OCI-LY7 (cell line): ENCODE measurements around the gene DCTN3. TPM values are rescaled to one million over a fixed set of nuclear protein-coding genes. Genes with fewer than 3 reads are reported as not detected.

ENCODE experiments used
- BruUV-seq: library from RNA; stranded (reverse); fragments of 400-500 nt; replicated peaks from 2 replicates; lab custom pipeline; 2021; lab: Mats Ljungman, UMichigan
- CTCF ChIA-PET: fragments of 300-600 bp; sonication (Branson Sonifier 250); formaldehyde crosslinking; loops from one replicate; lab custom pipeline; 2022; ENCODE audit warnings: antibody characterized with exemption; ENCODE audit not compliant: unreplicated experiment; lab: Charles Lee
- POLR2A ChIA-PET: fragments of 300-600 bp; sonication (Branson Sonifier 250); formaldehyde crosslinking; loops from one replicate; lab custom pipeline; 2022; ENCODE audit warnings: antibody characterized with exemption; lab: Charles Lee
- DNase-seq: peaks from one replicate; pipeline ENCODE4 v3.0.0-alpha.2; 2015; ENCODE audit warnings: low spot score
- H2AFZ ChIP-seq: fragments of 200-600 bp; sonication (generic), shearing (Covaris generic); 2 replicates; pipeline ENCODE4 v1.6.1; 2014; ENCODE audit warnings: mild to moderate bottlenecking, antibody characterized with exemption, low read length, moderate library complexity
- H3K27ac ChIP-seq: fragments of 200-600 bp; sonication (generic); 2 replicates; pipeline ENCODE4 v1.5.1; 2014; ENCODE audit warnings: mixed run types, low read depth, mild to moderate bottlenecking, moderate library complexity, low read length, inconsistent platforms; ENCODE audit not compliant: poor library complexity, severe bottlenecking
- H3K36me3 ChIP-seq: fragments of 200-600 bp; sonication (generic); 2 replicates; pipeline ENCODE4 v1.6.1; 2014; ENCODE audit warnings: mild to moderate bottlenecking, antibody characterized with exemption, low read length, moderate library complexity, mixed read lengths; ENCODE audit not compliant: insufficient read depth
- H3K4me1 ChIP-seq: fragments of 200-600 bp; sonication (generic); 2 replicates; pipeline ENCODE4 v1.5.1; 2014; ENCODE audit warnings: mild to moderate bottlenecking, low read length; ENCODE audit not compliant: insufficient read depth, poor library complexity, severe bottlenecking
- H3K4me2 ChIP-seq: fragments of 200-600 bp; sonication (generic); 2 replicates; pipeline ENCODE4 v1.6.1; 2014; ENCODE audit warnings: mild to moderate bottlenecking, low read length
- H3K4me3 ChIP-seq: fragments of 200-600 bp; sonication (generic); 2 replicates; pipeline ENCODE4 v1.5.1; 2014; ENCODE audit warnings: mild to moderate bottlenecking, low read depth, low read length; ENCODE audit not compliant: poor library complexity, severe bottlenecking
- H3K79me2 ChIP-seq: fragments of 200-600 bp; sonication (generic); 2 replicates; pipeline ENCODE4 v1.6.1; 2016; ENCODE audit warnings: low read depth, mild to moderate bottlenecking, low read length, moderate library complexity, mixed read lengths; ENCODE audit not compliant: insufficient read depth
- H3K9me2 ChIP-seq: fragments of 200-600 bp; sonication (generic); 2 replicates; pipeline ENCODE4 v1.6.1; 2016; ENCODE audit warnings: mild to moderate bottlenecking, low read length, mixed read lengths; ENCODE audit not compliant: insufficient read depth
- H3K9me3 ChIP-seq: fragments of 200-600 bp; sonication (generic); 2 replicates; pipeline ENCODE4 v1.6.1; 2014; ENCODE audit warnings: mild to moderate bottlenecking, mixed run types, low read length, mixed read lengths
- H4K20me1 ChIP-seq: fragments of 200-600 bp; sonication (generic); 2 replicates; pipeline ENCODE4 v1.6.1; 2014; ENCODE audit warnings: mild to moderate bottlenecking, antibody characterized with exemption, low read length, moderate library complexity, mixed read lengths; ENCODE audit not compliant: insufficient read depth
- EZH2phosphoT487 ChIP-seq: fragments of 200-600 bp; sonication (generic); IDR thresholded peaks from 2 replicates; pipeline ENCODE4 v1.6.1; 2018; ENCODE audit warnings: low read depth, borderline replicate concordance, mild to moderate bottlenecking, mixed run types, antibody characterized with exemption, low read length, moderate library complexity, mixed read lengths
- intact Hi-C: fragments of 100-400 bp; cut with micrococcal nuclease; formaldehyde crosslinking; loops from one replicate; pipeline ENCODE4 v1.10.0; 2022; ENCODE audit not compliant: unreplicated experiment
- total RNA-seq, 2 experiments: library from RNA; depleted of rRNA in 1 of 2; stranded (reverse); fragments of >200 nt in 1 of 2; shearing (Covaris generic) in 1 of 2; gene quantifications; 2 replicates each; pipeline ENCODE4 v1.2.3, GENCODE V29; 2014 to 2022
- TF ChIP-seq, protein P1 (sequence below): fragments of 200-600 bp; sonication (generic); conservative IDR thresholded peaks from 2 replicates; pipeline ENCODE4 v1.5.1; 2014; ENCODE audit warnings: mild to moderate bottlenecking, antibody characterized with exemption, low read length, moderate library complexity, mixed read lengths

Gene DCTN3
- total RNA-seq, 2 experiments from 2014 or later, result 79.7 to 84.2 TPM

- no peaks in the 10 kb centered on the region for H3K9me2 ChIP-seq
- peak overlapping the region; percentile 92 for H3K4me2 ChIP-seq
- H3K4me3 ChIP-seq, result peak overlapping the region; percentile 86
- intact Hi-C loops, result loop anchor here (1.0 kb wide), 1 partner anchor 8 kb away; the partner anchor contains the start of gene GALT
- TF ChIP-seq, protein P1, sequence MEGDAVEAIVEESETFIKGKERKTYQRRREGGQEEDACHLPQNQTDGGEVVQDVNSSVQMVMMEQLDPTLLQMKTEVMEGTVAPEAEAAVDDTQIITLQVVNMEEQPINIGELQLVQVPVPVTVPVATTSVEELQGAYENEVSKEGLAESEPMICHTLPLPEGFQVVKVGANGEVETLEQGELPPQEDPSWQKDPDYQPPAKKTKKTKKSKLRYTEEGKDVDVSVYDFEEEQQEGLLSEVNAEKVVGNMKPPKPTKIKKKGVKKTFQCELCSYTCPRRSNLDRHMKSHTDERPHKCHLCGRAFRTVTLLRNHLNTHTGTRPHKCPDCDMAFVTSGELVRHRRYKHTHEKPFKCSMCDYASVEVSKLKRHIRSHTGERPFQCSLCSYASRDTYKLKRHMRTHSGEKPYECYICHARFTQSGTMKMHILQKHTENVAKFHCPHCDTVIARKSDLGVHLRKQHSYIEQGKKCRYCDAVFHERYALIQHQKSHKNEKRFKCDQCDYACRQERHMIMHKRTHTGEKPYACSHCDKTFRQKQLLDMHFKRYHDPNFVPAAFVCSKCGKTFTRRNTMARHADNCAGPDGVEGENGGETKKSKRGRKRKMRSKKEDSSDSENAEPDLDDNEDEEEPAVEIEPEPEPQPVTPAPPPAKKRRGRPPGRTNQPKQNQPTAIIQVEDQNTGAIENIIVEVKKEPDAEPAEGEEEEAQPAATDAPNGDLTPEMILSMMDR, result no peak
- no peak for TF ChIP-seq EZH2phosphoT487
- no peaks in the 10 kb centered on the region for H3K9me3 ChIP-seq
- H4K20me1 ChIP-seq, result no peaks in the 10 kb centered on the region
- peaks cover 24% of the 10 kb centered on the region for H3K4me1 ChIP-seq
- DNase-seq, result no peak
- CTCF ChIA-PET, result interaction anchor here (0.9 to 4.5 kb wide), 3 partner anchors 9 to 27 kb away, joined by 4 to 35 read pairs (median 4); partner anchors contain the start of genes DCTN3 and GALT
- peaks cover 20% of the 10 kb centered on the region for H3K79me2 ChIP-seq
- H3K36me3 ChIP-seq, result peaks cover 21% of the 10 kb centered on the region; the same call in 1 of the 2 replicates
- POLR2A ChIA-PET, result interaction anchor here (0.6 to 7.3 kb wide), 10 partner anchors 9 to 516 kb away, joined by 3 to 66 read pairs (median 4); partner anchors contain the start of genes DCTN3, GALT and RPP25L
- H3K27ac ChIP-seq, result peak overlapping the region; percentile 48
- no TSS peak for BruUV-seq
- peak overlapping the region; percentile 86 for H2AFZ ChIP-seq
Observed at GRCh38 chr9:34638138-34638445, 17.8 kb upstream of the DCTN3 start.

GRCh38 chr9:34637356-34638137, 17.3 kb upstream of the DCTN3 start, which contains the start of gene SIGMAR1:
Gene SIGMAR1, minus strand, starts transcription at chr9:34637787. Its CDS starts 90 bp downstream, at chr9:34637697.
- Histone ChIP-seq H3K4me2 (peak within 1 kb of the TSS; percentile 92), H3K4me1 (peaks cover 24% of the 10 kb centered on the region), H2AFZ (peak within 1 kb of the TSS; percentile 86), H3K36me3 (peaks cover 21% of the 10 kb centered on the region; the same call in 1 of the 2 replicates), H4K20me1 (no peaks in the 10 kb centered on the region), H3K9me3 (no peaks in the 10 kb centered on the region), H3K9me2 (no peaks in the 10 kb centered on the region), H3K79me2 (peaks cover 20% of the 10 kb centered on the region), H3K27ac (peak within 1 kb of the TSS; percentile 48), H3K4me3 (peak within 1 kb of the TSS; percentile 86)
- CTCF ChIA-PET, result interaction anchor here (0.9 to 4.5 kb wide), 3 partner anchors 10 to 28 kb away, joined by 4 to 35 read pairs (median 4); partner anchors contain the start of genes DCTN3 and GALT
- TF ChIP-seq EZH2phosphoT487, result no peak
- TF ChIP-seq, protein P1, result no peak
- POLR2A ChIA-PET, result interaction anchor here (0.6 to 7.3 kb wide), 13 partner anchors 10 to 1226 kb away, joined by 3 to 66 read pairs (median 4); partner anchors contain the start of genes DCTN3, GALT and RPP25L
- no TSS peak for BruUV-seq
- intact Hi-C loops, result loop anchor here (1.0 kb wide), 1 partner anchor 9 kb away; the partner anchor contains the start of gene GALT
- peak; percentile 96 for DNase-seq
